ENCODE results near the gene YY1. TPM values are rescaled to one million over a fixed set of nuclear protein-coding genes. Genes with fewer than 3 reads are reported as not detected.

YY1 gene
- total RNA-seq, 1 donor from 2014 or later, result 41.9 TPM

GRCh38 chr14:100290607-100291304 is 51.8 kb downstream of the YY1 start:
- no peak for TF ChIP-seq CTCF (conservative IDR thresholded peaks at IDR 0.05; ENCODE audit: low read depth, low read length)

GRCh38 chr14:100291305-100292075 is 52.5 kb downstream of the YY1 start:
- no peak for TF ChIP-seq CTCF (conservative IDR thresholded peaks at IDR 0.05; ENCODE audit: low read depth, low read length)
- no peak for DNase-seq (ENCODE audit: low read depth)

More at GRCh38 chr14:100290607-100291304, 51.8 kb downstream of the YY1 start:
- DNase-seq (ENCODE audit: low read depth), result no peak
- H3K4me3 ChIP-seq (ENCODE audit: low read depth, low read length), result no peak overlapping the region

GRCh38 chr14:100292301-100292775 is 53.4 kb downstream of the YY1 start:
- H3K4me3 ChIP-seq (ENCODE audit: low read depth, low read length), result no peak overlapping the region
- TF ChIP-seq CTCF (conservative IDR thresholded peaks at IDR 0.05; ENCODE audit: low read depth, low read length), result no peak
- DNase-seq (ENCODE audit: low read depth), result no peak

More at GRCh38 chr14:100291305-100292075, 52.5 kb downstream of the YY1 start:
- H3K4me3 ChIP-seq (ENCODE audit: low read depth, low read length), result no peak overlapping the region

- no peak overlapping the region for H3K4me3 ChIP-seq (ENCODE audit: low read depth, low read length)
- DNase-seq (ENCODE audit: low read depth), result no peak
- TF ChIP-seq CTCF (conservative IDR thresholded peaks at IDR 0.05; ENCODE audit: low read depth, low read length), result no peak
Measured at GRCh38 chr14:100292776-100293461, 54.0 kb downstream of the YY1 start.

- no peak for TF ChIP-seq CTCF (conservative IDR thresholded peaks at IDR 0.05; ENCODE audit: low read depth, low read length)
- no peak for DNase-seq (ENCODE audit: low read depth)
- H3K4me3 ChIP-seq (ENCODE audit: low read depth, low read length), result no peak overlapping the region
Measured at GRCh38 chr14:100293497-100294212, 54.7 kb downstream of the YY1 start.

GRCh38 chr14:100294213-100294962 is 55.4 kb downstream of the YY1 start:
- DNase-seq (ENCODE audit: low read depth), result peak; percentile 23
- TF ChIP-seq CTCF (conservative IDR thresholded peaks at IDR 0.05; ENCODE audit: low read depth, low read length), result no peak
- no peak overlapping the region for H3K4me3 ChIP-seq (ENCODE audit: low read depth, low read length)

All from epithelial cell of proximal tubule (primary cell).